Body of pancreas (tissue), 4 donors: Measurements from ENCODE around the gene TTF2.

Experiments
- POLR2A ChIP-seq, 3 donors: fragments of 450-650 bp; IDR thresholded peaks; one replicate each; pipeline ENCODE4 v1.6.1; 2016; ENCODE audit warnings: antibody characterized with exemption in 3 of 3, mild to moderate bottlenecking in 2 of 3
- TF ChIP-seq, protein P1 (sequence below), 7 experiments: fragments of 450-650 bp in 4 of 7; fragments of 200-600 bp in 3 of 7; sonication (generic) in 3 of 7; IDR thresholded peaks; one replicate each; pipeline ENCODE4 v1.5.1; 2016 to 2019; ENCODE audit warnings: antibody characterized with exemption in 7 of 7

DNA sequence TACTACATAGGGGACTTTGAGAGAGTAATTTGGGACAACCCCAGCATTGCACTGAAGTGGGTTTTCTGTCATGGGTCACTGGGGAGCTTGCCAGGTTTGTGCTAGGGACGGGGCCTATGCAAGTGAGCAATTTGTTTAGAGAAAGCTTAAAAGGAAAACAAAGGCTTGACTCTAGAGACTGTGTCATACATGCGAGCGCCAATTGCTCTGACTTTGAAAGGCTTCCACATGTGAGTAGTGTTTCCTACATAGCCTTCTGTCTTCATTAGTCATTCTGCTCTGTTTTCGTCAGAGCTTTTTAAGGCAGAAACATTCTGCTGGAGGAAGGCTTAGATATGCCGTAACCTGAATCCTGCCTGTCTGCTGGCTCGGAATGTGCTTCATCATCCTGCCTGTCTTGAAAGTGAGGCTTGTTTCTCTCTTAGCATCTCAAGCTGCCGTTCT, 33.0 kb downstream of the TTF2 start:
- TF ChIP-seq, protein P1, sequence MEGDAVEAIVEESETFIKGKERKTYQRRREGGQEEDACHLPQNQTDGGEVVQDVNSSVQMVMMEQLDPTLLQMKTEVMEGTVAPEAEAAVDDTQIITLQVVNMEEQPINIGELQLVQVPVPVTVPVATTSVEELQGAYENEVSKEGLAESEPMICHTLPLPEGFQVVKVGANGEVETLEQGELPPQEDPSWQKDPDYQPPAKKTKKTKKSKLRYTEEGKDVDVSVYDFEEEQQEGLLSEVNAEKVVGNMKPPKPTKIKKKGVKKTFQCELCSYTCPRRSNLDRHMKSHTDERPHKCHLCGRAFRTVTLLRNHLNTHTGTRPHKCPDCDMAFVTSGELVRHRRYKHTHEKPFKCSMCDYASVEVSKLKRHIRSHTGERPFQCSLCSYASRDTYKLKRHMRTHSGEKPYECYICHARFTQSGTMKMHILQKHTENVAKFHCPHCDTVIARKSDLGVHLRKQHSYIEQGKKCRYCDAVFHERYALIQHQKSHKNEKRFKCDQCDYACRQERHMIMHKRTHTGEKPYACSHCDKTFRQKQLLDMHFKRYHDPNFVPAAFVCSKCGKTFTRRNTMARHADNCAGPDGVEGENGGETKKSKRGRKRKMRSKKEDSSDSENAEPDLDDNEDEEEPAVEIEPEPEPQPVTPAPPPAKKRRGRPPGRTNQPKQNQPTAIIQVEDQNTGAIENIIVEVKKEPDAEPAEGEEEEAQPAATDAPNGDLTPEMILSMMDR (IDR thresholded peaks at IDR 0.05) = no peak
- TF ChIP-seq POLR2A (IDR thresholded peaks at IDR 0.05) = no peak
